HepG2 (cell line): ENCODE results near the gene CAMSAP2.

Experiments used
- CTCF ChIP-seq: sonication (generic); formaldehyde crosslinking; IDR thresholded peaks from 2 replicates; pipeline ENCODE4 v1.5.0; 2020; ENCODE audit warnings: mild to moderate bottlenecking, missing genetic modification reagents, moderate library complexity
- ELF4 ChIP-seq: sonication (generic); formaldehyde crosslinking; IDR thresholded peaks from 2 replicates; pipeline ENCODE4 v1.5.0; 2020; ENCODE audit warnings: missing genetic modification reagents, mild to moderate bottlenecking, moderate library complexity, borderline replicate concordance
- ERF ChIP-seq: IDR thresholded peaks from 2 replicates; pipeline ENCODE4 v1.6.1; 2018; ENCODE audit warnings: missing biosample characterization, missing genetic modification reagents
- FOSL1 ChIP-seq: sonication (generic); formaldehyde crosslinking; IDR thresholded peaks from 2 replicates; pipeline ENCODE4 v1.9.0; 2021; ENCODE audit warnings: missing genetic modification reagents, borderline replicate concordance
- KDM1A ChIP-seq: IDR thresholded peaks from 2 replicates; pipeline ENCODE4 v1.6.1; 2016; ENCODE audit warnings: missing compliant biosample characterization
- POLR2A ChIP-seq, 2 experiments: IDR thresholded peaks; 2 replicates each; pipeline ENCODE4 v1.6.1; 2011; ENCODE audit warnings: low read depth in 2 of 2, low read length in 2 of 2, mild to moderate bottlenecking in 1 of 2, moderate library complexity in 1 of 2; ENCODE audit not compliant: insufficient read depth in 1 of 2
- TAF15 ChIP-seq: fragments of 200-400 bp; formaldehyde crosslinking; IDR thresholded peaks from one replicate; pipeline ENCODE4 v1.6.1; 2018; ENCODE audit warnings: mild to moderate bottlenecking, low read depth, low read length; ENCODE audit not compliant: poor library complexity, severe bottlenecking
- TF ChIP-seq, protein P1 (sequence below), 2 experiments: IDR thresholded peaks; 2 replicates each; pipeline ENCODE4 v1.6.1; 2011 to 2012; ENCODE audit warnings: low read length in 2 of 2, borderline replicate concordance in 1 of 2, low read depth in 1 of 2, mild to moderate bottlenecking in 1 of 2, moderate library complexity in 1 of 2

GRCh38 chr1:200802042-200802441 is 63.3 kb downstream of the CAMSAP2 start:
- no peak for TF ChIP-seq CTCF (CRISPR knock-in tag)
- no peak for TF ChIP-seq ELF4
- TF ChIP-seq ERF = no peak
- TF ChIP-seq, protein P1, sequence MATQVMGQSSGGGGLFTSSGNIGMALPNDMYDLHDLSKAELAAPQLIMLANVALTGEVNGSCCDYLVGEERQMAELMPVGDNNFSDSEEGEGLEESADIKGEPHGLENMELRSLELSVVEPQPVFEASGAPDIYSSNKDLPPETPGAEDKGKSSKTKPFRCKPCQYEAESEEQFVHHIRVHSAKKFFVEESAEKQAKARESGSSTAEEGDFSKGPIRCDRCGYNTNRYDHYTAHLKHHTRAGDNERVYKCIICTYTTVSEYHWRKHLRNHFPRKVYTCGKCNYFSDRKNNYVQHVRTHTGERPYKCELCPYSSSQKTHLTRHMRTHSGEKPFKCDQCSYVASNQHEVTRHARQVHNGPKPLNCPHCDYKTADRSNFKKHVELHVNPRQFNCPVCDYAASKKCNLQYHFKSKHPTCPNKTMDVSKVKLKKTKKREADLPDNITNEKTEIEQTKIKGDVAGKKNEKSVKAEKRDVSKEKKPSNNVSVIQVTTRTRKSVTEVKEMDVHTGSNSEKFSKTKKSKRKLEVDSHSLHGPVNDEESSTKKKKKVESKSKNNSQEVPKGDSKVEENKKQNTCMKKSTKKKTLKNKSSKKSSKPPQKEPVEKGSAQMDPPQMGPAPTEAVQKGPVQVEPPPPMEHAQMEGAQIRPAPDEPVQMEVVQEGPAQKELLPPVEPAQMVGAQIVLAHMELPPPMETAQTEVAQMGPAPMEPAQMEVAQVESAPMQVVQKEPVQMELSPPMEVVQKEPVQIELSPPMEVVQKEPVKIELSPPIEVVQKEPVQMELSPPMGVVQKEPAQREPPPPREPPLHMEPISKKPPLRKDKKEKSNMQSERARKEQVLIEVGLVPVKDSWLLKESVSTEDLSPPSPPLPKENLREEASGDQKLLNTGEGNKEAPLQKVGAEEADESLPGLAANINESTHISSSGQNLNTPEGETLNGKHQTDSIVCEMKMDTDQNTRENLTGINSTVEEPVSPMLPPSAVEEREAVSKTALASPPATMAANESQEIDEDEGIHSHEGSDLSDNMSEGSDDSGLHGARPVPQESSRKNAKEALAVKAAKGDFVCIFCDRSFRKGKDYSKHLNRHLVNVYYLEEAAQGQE (IDR thresholded peaks at IDR 0.05; ENCODE audit: borderline replicate concordance in 1 of 2, low read depth in 1 of 2, low read length in 2 of 2) = no peak
- TF ChIP-seq TAF15 = no peak
- no peak for TF ChIP-seq KDM1A (CRISPR knock-in tag)
- no peak for TF ChIP-seq FOSL1 (CRISPR knock-in tag)
- no peak for TF ChIP-seq POLR2A (IDR thresholded peaks at IDR 0.05; ENCODE audit: insufficient read depth in 1 of 2, low read depth in 2 of 2, low read length in 2 of 2)
